OCI-LY7 (cell line): ENCODE results near the gene RAB10.

Source experiments
- EZH2phosphoT487 ChIP-seq: fragments of 200-600 bp; sonication (generic); IDR thresholded peaks from 2 replicates; pipeline ENCODE4 v1.6.1; 2018; ENCODE audit warnings: low read depth, borderline replicate concordance, mild to moderate bottlenecking, mixed run types, antibody characterized with exemption, low read length, moderate library complexity, mixed read lengths
- TF ChIP-seq, protein P1 (sequence below): fragments of 200-600 bp; sonication (generic); conservative IDR thresholded peaks from 2 replicates; pipeline ENCODE4 v1.5.1; 2014; ENCODE audit warnings: mild to moderate bottlenecking, antibody characterized with exemption, low read length, moderate library complexity, mixed read lengths

DNA sequence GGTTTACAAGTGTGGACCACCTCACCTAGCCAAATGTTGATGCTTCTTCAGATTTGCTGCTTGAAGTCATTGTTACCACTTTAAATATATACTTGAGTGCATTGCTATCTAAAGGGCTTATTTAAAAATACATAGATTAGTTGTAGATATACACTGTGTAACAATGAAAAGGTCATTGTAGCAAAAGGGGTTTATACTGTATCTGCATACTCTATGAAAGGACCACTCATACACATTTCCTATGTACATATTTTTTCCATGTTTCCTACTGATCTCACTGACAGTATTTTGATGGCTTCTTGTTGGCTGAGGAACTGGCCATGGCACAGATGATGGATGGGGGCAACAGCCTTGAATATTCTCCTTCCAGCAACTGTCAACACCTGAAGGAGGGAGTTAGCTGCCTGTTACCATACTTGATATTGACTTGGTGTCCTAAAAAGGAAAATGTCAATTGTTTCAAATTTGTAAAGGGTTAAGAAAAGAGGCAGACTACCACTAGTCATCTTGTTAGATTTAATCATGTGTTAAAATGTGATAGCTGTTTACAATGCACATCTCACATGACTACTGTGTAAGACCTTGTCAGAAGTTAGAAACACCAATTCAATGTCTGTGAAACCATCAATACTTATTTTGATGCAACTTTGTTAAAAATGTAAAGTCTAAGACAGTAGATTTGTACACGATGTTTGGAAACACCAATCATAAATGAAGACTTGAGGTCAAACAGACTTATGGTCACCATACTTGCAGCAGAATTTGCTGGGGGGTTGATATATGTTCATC lies 33.5 kb downstream of the RAB10 start:
- TF ChIP-seq, protein P1, sequence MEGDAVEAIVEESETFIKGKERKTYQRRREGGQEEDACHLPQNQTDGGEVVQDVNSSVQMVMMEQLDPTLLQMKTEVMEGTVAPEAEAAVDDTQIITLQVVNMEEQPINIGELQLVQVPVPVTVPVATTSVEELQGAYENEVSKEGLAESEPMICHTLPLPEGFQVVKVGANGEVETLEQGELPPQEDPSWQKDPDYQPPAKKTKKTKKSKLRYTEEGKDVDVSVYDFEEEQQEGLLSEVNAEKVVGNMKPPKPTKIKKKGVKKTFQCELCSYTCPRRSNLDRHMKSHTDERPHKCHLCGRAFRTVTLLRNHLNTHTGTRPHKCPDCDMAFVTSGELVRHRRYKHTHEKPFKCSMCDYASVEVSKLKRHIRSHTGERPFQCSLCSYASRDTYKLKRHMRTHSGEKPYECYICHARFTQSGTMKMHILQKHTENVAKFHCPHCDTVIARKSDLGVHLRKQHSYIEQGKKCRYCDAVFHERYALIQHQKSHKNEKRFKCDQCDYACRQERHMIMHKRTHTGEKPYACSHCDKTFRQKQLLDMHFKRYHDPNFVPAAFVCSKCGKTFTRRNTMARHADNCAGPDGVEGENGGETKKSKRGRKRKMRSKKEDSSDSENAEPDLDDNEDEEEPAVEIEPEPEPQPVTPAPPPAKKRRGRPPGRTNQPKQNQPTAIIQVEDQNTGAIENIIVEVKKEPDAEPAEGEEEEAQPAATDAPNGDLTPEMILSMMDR = no peak
- no peak for TF ChIP-seq EZH2phosphoT487
